GM21390 (cell line): ENCODE data around the gene INPP5E.
"Not testable (repeated sequence)": the region's sequence is repeated elsewhere in the genome, so short reads cannot be mapped to it uniquely, and the experiment has no call there.

Source experiments
- ATAC-seq: cut with Tn5 transposase; IDR thresholded peaks from one replicate; pipeline ENCODE4 v1.9.1; 2021; ENCODE audit not compliant: unreplicated experiment

INPP5E gene

DNA sequence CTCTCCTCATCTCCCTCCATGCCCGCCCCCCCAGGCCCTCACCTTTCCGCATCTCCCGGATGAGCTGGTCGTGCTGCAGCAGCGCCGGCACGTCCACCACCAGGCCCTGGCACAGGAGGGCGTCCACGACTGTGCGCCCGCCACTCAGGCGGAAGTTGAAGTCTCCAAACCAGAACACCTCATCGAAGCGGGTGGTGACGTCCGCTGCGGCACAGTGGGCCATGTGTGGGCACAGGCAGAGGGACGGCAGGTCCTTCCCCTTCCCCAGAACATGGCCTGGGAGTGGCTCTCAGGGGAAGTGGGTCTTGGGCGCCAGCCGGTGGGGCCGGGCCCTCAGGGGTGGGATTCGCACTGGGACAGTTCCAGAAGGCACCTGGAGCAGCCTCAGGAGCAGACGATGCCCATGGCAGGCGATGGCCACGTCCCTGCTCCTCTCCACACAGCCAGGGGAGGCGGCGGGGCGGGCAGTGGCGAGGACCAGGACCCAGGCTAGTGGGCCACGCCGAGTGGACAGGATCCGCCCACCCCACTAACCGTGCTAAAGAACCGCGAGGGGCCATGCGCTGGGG lies 7.8 kb downstream of the INPP5E start:
- no peak for ATAC-seq

DNA sequence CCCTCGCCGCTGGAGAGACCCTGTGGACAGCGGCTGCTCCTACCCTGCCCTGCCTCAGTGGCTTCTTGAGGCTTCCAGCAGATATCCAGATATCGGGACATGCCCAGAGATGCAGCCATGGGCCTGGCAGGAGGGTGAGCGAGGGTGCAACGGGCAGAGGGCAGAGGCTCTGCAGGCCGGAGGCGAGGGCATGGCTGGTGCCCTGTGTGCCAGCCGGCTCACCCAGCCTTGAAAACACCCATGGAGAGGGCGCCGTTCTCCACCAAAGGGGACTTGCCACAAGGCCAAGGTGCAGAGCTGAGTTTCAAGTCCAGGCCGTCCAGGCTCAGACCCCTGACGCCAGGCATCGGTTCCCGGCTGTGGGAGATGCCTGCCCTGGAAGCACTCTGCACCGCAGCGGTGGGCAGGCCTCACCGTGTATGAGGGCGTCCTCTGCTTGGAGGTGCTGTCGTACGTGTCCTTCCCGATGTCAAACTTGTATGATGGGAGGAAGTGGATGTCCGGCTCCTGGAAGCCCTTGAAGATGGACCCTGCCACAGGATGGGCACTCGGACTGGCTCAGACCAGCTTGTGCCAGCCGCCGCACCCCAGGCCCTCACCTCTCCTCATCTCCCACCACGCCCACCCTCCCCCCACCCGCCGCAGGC lies 8.9 kb downstream of the INPP5E start:
- no peak for ATAC-seq

DNA sequence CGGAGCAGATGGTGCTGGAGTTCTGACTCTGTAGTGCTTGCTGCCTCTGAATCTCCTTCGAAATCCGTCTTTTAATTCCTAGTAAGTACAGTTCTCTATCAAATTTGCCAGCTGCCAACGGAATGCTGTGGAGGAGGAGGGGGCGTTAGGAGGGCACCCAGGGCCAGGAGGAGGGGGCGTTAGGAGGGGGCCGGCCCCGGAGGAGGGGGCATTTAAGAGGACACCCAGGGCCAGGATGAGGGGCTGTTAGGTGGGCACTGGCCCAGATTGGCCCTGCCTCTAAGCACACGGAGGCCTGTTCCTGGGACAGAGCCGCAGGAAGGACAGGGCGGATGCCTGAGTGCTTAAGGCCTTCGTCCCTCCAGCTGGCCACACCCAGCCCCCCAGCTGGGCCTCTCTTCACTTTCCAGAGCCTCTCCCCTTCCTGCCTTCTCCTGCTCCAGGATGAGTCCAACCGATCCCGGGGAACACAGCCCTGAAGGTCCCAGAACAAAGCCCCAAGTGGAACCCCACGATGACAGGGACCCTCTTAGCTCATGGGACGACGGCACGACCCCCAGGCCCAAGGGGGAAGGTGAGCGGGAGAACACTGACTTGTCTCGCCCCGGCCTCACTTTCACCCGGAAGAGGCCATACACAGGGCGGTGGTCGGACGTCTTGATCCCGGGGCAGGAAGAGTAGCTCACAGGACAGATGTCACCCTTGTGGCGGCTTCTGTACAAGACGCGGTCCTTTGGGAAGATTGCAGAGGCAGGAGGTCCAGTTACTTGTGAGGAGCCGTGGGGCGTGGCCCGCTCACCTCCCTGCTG lies 9.8 kb downstream of the INPP5E start:
- ATAC-seq, result no peak

DNA sequence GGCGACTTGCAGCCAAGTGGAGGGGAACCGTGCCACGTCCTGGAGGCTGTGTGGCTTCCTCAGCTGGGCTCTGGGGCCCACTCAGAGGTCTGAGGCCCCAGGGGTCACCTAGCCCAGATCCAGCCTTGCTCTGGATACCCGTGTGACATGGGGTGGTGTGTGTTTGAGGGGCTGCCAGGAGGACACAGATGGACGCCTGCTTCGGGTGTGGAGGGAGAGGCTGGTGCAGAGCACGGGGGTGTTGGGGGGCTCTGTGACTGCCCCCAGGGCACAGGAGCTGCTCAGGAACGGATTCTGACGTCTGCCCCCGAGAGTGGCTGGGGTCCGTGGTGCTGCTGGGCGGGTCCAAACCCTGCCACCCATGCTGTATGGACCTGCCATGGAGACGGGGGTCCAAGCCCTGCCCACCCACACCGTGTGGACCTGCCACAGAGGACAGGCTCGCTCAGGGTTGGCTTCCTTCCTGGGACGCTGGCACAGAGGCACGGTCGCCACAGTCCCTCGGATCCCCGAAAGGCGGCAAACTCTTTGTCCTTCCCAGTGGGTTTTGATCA lies 10.5 kb downstream of the INPP5E start:
- no peak for ATAC-seq

DNA sequence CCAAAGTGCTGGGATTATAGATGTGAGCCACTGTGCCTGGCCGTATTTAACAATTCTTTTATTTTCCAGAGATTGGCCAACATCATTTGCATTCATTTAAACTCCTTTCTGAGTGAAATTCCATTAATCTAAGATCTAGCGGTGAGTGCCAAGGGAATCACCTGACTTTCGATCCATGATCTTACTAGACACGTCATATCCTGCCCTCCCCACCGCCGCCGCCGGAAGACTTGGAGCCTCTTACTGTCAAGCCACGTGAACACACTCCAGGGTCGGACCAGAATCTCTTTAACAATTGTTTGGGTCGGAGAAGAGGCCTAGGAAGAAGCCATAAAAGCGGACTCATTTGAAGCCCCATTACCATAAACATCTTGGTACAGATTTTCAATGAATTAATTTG lies 12.9 kb downstream of the INPP5E start:
- no peak for ATAC-seq

DNA sequence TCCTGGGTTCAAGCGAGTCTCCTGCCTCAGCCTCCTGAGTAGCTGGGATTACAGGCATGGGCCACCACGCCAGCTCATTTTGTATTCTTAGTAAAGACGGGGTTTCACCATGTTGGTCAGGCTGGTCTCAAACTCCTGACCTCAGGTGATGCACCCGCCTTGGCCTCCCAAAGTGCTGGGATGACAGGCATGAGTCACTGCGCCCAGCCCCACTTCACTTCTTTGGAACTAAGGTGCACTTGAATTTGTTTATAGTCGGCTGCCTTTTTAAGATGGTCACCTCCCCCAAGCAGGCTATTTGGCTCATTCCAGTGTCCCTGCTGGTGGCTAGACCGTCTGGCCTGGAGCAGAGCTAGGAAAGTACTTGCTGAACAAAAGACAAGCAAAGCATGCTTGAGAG lies 14.3 kb downstream of the INPP5E start:
- not testable (repeated sequence) for ATAC-seq

DNA sequence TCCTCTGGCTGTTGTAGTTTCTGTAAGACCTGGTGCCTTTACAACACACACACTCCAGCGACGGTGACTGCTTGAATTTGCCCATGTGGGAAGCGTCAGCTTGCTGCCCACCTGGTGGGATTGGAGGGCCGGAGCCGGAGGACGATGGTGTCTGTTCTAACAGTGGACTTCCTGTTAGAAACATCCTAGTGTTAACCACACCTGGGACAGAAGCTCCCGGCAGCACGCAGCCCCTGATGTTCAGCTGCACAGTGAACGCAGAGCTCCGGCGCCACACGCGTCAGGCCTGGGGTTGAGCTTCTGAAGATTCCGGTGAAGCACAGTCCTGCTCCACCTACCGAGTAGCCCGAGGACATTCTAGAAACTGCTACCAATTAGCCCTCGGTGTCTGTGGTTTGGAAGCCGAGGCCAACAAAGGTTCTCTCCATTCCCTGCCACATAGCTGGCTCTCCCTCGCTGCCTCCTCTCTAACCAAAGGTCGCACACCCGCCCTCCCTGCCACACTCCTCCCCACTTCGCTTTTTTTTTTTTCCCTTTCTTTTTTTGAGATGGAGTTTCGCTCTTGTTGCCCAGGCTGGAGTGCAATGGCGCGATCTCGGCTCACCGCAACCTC lies 14.8 kb downstream of the INPP5E start:
- ATAC-seq, result no peak

DNA sequence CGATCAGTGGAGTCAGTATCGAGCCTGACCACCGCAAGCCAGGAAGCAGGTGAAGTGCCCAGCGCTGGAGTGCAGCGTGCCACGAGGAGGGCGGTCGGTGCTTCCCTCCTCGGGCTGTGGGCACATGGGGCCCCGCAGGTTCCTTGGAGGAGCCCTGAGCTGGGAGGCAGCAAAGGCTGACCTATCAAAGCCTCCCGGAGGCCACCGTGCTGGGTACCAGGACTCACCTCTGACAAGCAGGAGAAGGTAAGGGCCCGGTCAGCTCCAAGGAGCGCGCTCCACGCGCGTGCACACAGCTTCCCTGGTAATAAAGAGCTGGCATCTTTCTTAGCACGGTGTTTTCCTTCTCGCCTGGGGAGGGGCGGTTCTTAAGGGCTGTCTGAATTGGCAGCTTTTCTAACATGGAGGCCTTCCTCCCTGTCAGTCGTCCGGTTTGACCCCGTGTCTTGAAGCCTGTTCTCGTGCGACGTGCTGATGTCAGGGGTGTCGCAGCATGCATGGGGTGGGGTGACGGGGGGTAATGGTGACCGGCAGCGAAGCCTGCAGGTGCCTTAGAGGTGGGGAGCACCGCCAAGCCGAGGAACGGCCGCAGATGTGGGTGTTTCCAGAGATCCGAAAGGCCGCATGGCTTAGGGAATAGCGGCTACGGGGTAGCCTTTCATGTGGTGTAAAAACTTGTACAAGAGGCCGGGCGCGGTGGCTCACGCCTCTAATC lies 16.1 kb downstream of the INPP5E start:
- no peak for ATAC-seq

DNA sequence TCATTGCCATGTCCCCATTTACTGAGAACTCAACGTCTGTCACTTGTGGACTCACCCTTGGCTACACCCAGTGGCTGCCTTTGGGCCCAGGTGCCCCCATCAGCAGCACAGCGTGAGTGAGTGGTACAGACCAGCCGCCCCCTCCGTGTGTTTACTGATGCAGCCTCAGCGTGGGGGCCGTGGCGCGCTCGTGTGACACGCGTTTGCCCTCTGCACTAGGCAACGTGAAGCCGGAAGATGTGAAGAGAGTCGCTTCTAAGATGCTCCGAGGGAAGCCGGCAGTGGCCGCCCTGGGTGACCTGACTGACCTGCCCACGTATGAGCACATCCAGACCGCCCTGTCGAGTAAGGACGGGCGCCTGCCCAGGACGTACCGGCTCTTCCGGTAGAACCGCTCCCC lies 16.8 kb downstream of the INPP5E start:
- no peak for ATAC-seq

DNA sequence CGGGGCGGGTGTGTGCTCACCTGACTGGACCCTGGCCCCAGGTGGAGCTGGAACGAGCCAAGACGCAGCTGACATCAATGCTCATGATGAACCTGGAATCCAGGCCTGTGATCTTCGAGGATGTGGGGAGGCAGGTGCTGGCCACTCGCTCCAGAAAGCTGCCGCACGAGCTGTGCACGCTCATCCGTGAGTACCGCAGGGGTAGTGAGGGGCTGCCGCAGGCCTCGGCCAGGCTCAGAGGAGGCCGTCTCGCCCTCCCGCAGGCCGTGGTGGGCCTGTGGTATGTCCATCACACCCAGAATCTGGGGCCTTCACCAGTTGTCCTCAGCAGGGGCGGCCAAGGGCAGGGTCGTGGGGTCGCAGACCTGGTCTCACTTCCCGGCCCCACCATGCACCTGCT lies 17.9 kb downstream of the INPP5E start:
- no peak for ATAC-seq

DNA sequence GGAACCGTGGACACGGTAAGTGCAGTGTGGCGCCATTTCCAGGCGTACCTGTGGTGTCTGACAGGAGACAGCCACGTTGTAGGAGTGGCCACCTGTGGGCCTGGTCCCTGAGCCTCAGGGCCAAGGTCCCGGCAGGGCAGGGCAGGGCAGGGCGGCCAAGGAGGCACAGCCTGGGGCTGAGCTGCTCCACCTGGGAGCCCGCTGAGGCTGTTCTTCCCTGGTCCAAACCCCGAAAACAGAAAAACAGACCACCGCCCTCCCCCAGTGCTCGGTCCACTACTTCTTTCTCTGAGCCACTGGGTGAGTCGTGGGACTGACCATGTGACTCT lies 20.6 kb downstream of the INPP5E start:
- no peak for ATAC-seq

DNA sequence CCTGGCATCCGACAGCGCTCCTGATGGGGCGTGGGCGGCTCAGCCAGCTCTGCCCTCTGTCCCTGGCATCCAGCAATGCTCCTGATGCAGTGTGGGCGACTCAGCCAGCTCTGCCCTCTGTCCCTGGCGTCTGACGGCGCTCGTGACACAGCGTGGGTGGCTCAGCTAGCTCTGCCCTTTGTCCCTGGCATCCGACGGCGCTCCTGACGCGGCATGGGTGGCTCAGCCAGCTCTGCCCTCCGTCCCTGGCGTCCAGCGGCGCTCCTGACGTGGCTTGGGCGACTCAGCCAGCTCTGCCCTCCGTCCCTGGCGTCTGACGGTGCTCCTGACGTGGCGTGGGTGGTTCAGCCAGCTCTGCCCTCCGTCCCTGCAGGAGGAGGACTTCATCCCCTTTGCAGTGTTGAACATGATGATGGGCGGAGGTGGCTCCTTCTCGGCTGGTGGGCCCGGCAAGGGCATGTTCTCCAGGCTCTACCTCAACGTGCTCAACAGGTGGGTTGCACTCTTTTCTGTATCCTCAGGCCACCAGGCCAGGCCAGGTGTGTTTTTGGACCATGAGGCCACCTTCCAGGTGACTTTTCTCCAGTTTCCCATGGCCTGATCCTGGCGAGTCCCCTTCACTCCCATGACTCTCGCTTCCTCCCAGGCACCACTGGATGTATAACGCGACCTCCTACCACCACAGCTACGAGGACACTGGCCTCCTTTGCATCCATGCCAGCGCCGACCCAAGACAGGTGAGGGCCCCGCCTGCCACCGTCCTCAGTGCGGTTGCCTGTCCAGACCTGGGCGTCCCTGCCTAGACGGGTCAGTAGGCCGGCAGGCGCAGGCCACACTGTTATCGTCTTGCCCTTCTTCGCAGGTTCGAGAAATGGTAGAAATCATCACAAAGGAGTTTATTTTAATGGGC lies 21.2 kb downstream of the INPP5E start:
- ATAC-seq, result no peak

DNA sequence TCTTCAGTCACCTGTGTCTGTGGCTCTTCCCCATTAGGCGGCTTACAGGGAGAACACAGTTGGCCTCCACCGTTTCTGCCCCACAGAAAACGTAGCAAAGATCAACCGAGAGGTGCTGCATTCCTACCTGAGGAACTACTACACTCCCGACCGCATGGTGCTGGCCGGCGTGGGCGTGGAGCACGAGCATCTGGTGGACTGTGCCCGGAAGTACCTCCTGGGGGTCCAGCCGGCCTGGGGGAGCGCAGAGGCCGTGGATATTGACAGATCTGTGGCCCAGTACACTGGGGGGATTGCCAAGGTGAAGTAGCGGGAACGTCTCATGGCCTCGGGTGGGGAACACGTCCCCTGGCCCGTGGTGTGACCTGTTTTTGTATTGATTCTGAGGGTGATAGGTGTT lies 22.7 kb downstream of the INPP5E start:
- ATAC-seq, result no peak

DNA sequence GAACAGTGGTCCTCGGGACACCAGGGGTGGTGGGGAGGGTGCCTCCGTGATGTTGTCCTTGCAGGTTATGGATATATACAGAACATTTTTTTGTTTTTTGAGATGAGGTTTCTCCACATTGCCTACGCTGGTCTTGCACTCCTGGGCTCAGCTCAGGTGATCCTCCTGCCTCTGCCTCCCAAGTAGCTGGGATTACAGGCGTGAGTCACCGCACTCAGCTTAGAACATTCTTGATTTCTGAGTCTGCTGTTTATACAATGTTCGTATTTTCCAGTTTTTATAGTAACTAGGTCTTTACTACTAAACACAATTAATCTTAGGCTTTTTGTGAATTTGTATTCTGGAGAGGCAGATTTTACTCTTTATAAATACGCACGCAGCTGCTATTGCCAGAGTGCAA lies 23.2 kb downstream of the INPP5E start:
- ATAC-seq, result no peak

DNA sequence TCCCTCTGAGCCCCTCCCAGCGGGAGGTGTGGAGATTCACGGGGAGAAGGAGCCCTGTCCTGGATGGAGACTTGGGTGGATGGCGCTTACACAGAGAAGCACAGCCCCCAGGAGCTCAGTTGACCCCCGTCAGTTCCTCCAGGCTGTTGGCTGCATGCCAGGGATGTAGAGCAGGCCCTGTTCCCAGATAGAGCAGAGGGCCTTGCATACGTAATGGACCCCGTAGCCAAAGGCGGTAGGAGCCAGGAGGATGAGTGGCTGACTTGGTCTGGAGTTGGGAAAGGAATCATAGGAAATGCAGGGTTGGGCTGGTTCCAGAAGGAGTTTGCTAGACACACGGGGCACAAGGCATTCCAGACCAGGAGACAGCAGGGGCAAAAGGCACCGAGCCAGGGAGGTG lies 26.7 kb downstream of the INPP5E start:
- ATAC-seq, result no peak

DNA sequence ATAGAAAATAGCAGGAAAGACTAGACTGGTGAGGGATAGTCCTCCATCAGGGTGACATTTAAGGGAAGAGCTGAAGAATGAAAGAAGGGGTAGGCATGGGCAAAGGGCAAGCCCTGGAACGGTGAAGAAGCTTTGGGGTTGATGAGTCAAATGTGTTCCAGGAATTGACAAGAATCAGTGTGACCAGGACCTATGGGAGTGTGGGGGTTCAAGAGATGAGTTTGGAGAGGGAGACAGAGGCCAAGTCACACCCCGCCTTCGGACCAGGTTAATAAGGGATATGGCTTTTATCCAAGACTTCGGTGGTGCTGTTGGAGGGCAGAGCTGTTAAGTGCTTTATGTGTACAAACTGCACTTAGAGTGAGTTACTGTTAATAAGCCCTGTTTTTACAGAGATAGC lies 28.3 kb downstream of the INPP5E start:
- ATAC-seq, result no peak

DNA sequence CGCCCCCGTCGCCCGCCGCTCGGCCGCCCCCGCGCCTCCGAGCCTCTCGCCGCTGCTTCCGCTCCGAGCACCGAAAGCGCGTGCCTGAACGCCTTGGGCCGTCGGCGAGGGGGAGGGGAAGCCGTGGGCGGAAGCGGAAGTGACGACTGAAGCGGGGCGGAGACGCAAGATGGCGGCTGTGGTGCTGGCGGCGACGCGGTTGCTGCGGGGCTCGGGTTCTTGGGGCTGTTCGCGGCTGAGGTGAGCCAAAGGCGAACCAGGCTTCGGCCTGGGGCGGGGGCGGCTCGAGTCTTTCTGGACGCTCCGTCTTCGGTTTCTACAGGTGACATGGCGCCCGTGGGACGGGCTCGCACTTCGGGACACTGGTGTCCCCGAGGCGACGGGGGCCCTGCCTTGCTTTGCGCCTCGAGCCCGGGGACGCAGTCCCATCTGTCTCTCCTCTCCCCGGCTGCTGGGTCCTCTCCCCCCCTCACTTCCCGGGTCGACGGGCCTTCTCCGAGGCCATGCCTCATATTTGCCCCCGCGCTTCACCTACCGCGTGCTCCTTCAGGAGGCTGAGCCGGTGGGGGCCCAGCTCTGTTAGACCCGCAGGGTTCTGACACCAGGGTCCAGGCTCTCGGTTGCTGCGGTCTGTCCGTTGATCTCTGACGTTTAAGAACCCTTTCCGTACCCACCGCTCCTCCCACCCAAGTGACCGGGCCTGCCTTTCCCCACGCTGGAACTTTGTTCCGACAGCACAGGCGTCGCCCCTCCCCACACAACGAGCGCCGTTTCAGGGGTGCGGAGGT lies 29.0 kb downstream of the INPP5E start, which contains the start of the genes ENTR1 and PMPCA:
ENTR1 (minus strand) TSS at position 115 of the 788 bp plus-strand sequence. CDS start 217 bp downstream, outside the sequence.
PMPCA (plus strand) TSS at position 159 of the 788 bp plus-strand sequence; CDS start at position 170, 11 bp downstream.
- ATAC-seq, result peak; percentile 72

DNA sequence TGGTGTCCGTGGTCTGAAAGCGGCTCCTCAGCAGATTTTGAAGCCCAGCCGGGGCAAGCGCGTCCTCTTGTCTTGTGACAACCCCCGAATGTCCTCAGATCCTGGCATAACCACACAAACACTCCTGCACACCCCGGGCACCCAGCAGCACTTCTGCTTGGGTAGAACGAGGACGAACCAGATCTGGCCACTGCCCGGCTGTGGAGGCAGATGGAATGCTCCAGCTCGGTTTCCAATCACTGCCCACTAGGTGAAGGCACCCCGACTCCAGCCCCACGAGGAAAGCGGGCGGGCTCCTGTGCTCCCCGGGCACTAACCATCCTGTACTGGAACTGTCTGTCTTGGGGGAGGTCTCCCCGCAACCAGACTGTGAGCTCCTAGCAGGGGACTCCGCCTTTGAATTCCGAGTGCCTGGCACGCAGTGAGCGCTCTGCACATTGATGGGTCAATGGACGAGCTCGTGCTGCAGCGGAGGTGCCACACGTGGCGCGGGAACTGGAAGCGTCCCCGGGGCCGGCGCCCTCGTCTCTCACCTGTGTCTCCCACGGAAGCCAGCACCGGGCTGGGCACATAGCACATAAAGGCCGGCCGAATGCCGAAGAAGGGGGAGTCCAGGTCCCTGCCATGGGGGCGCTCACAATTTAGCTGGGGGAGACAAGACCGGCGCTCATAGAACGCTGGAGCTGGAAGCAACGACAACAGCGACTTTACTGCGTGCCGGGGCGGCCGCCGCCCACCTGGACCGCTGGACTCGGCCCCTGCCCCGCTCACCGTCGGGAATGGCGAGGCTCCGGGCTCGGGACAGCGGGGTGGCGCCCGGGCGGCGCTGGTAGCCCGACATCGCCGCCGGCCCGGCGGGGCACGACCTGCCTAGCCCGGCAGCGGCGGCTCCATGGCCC lies 29.8 kb downstream of the INPP5E start:
- ATAC-seq, result peak; percentile 26
